Psoas muscle (tissue), 8 donors: Measurements from ENCODE around the gene PC. TPM values are rescaled to one million over a fixed set of nuclear protein-coding genes. Genes with fewer than 3 reads are reported as not detected.
A peak's percentile ranks its signal among the peaks of the same experiment; 100 is the strongest.

Experiments used
- ATAC-seq, 4 donors: fragments of 200-7000 bp; cut with Tn5 transposase; one replicate each; pipeline ENCODE4 v1.9.1; 2020; ENCODE audit warnings: moderate library complexity in 3 of 4, mild to moderate bottlenecking in 2 of 4
- DNase-seq, 2 donors: peaks; one replicate each; pipeline ENCODE4 v3.0.0-alpha.2; 2020
- H3K27ac ChIP-seq: fragments of 200-600 bp; one replicate; pipeline ENCODE4 v1.8.0; 2022
- H3K27me3 ChIP-seq, 3 donors: fragments of 200-600 bp in 1 of 3; one replicate each; pipeline versions ENCODE4 v1.6.1 to v1.8.0; 2013 to 2022; ENCODE audit warnings: low read length in 2 of 3, mild to moderate bottlenecking in 2 of 3, moderate library complexity in 1 of 3; ENCODE audit not compliant: insufficient read depth in 3 of 3
- H3K36me3 ChIP-seq, 2 donors: fragments of 200-600 bp in 1 of 2; one replicate each; pipeline versions ENCODE4 v1.6.1 to v1.8.0; 2013 to 2022; ENCODE audit warnings: low read depth in 1 of 2, mild to moderate bottlenecking in 1 of 2, moderate library complexity in 1 of 2; ENCODE audit not compliant: insufficient read depth in 1 of 2
- H3K4me1 ChIP-seq: fragments of 200-600 bp; one replicate; pipeline ENCODE4 v1.8.0; 2022
- H3K4me3 ChIP-seq: fragments of 200-600 bp; one replicate; pipeline ENCODE4 v1.8.0; 2022; ENCODE audit warnings: mild to moderate bottlenecking
- H3K9me3 ChIP-seq: fragments of 200-600 bp; one replicate; pipeline ENCODE4 v1.8.0; 2022
- WGBS, 3 donors: extraction: QIAGEN DNeasy Blood & Tissue Kit; methylation state at CpG; one replicate each; pipeline versions ENCODE4 v1.1.6 to v1.1.7; 2013; 5-methylcytosine and 5-hydroxymethylcytosine counted together
- intact Hi-C, 2 donors: fragments of 100-400 bp; cut with DNase I; formaldehyde crosslinking; loops; one replicate each; pipeline versions ENCODE4 v1.11.0 to v1.14.2; 2022
- polyA plus RNA-seq, 3 donors: library from polyadenylated mRNA; stranded (reverse); fragments of 200-250 nt; gene quantifications; one replicate each; pipeline ENCODE4 v1.2.3, GENCODE V29; 2013
- total RNA-seq, 4 donors: library from RNA; stranded (reverse); fragmentation: NEBNext Ultra II Directional in 2 of 4; extraction: Animal tissue kit (Norgen Biotek cat#: 25700) in 2 of 4; gene quantifications; one replicate each; pipeline versions ENCODE4 v1.2.1 to v1.2.4, GENCODE V29; 2021 to 2023
- TF ChIP-seq, protein P1 (sequence below): fragments of 200-600 bp; IDR thresholded peaks from one replicate; pipeline ENCODE4 v1.8.0; 2022; ENCODE audit warnings: antibody characterized with exemption
- donor health status: healthy with polysubstance abuse.
- donor health status: DM: no; HTN: no; CAD: no; lungs with moderate emphysema.
- donor health status: Bipolar disorder and iron deficiency.
- donor health status: healthy.
- donor health status: DM: yes; HTN: yes; CAD: no.
- donor health status: DM: no; HTN: no; CAD: no.
- donor health status: DM: no; HTN: no; CAD: no.
- donor health status: DM: yes; HTN: yes; CAD: no.

PC gene
- total and polyA plus RNA-seq, 7 donors = 11.1 to 48.8 (median 18.3) TPM

DNA sequence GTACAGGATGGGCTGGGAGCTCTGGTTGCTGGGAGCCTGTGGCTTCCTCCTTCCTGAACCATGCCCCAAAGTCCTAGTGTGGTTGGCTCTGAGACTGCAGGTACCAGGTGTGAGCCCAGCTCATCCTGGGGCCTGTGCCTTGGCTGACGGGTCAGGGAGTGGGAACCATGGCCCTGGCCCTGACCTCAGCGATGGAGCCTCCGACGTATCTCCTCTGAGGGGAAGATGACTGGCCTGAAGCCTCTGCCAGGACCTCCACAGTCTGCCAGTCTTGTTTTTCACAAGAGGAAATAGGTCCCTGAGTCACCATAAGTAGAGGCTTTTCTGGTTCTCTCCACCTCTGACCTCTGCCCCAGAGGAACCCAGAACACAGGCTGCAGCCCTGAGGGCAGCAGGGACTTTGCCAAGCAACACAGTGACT, 111.5 kb downstream of the PC start:
- Histone ChIP-seq H3K36me3 (peaks cover 4 to 56% of the 10 kb centered on the region in 2 donors), H3K4me3 (no peak overlapping the region), H3K27me3 (no peaks in the 10 kb centered on the region), H3K9me3 (no peaks in the 10 kb centered on the region), H3K27ac (no peak overlapping the region), H3K4me1 (peaks cover 18% of the 10 kb centered on the region)
- ATAC-seq (no peak), DNase-seq (peak in 1 of 2 donors; percentile 43)
- TF ChIP-seq, protein P1, sequence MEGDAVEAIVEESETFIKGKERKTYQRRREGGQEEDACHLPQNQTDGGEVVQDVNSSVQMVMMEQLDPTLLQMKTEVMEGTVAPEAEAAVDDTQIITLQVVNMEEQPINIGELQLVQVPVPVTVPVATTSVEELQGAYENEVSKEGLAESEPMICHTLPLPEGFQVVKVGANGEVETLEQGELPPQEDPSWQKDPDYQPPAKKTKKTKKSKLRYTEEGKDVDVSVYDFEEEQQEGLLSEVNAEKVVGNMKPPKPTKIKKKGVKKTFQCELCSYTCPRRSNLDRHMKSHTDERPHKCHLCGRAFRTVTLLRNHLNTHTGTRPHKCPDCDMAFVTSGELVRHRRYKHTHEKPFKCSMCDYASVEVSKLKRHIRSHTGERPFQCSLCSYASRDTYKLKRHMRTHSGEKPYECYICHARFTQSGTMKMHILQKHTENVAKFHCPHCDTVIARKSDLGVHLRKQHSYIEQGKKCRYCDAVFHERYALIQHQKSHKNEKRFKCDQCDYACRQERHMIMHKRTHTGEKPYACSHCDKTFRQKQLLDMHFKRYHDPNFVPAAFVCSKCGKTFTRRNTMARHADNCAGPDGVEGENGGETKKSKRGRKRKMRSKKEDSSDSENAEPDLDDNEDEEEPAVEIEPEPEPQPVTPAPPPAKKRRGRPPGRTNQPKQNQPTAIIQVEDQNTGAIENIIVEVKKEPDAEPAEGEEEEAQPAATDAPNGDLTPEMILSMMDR = no peak
- intact Hi-C loops = no loop called here
- 81 to 86% (median 81%) methylated on average over 4 of the region's 4 CpGs for WGBS, 3 donors

DNA sequence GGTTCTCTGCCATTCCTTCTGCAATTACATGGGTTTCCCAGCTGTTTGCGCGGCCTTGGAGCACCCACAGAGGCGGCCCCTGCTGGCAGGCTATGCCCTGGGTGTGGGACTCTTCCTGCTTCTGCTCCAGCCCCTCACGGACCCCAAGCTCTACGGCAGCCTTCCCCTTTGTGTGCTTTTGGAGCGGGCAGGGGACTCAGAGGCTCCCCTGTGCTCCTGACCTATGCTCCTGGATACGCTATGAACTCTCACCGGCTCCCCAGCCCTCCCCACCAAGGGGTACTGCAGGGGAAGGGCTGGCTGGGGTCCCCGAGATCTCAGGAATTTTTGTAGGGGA, 112.3 kb downstream of the PC start:
- Histone ChIP-seq H3K4me3 (no peak overlapping the region), H3K27me3 (no peaks in the 10 kb centered on the region), H3K9me3 (no peaks in the 10 kb centered on the region), H3K4me1 (peaks cover 22% of the 10 kb centered on the region), H3K27ac (no peak overlapping the region), H3K36me3 (peaks cover 4 to 56% of the 10 kb centered on the region in 2 donors)
- WGBS, 3 donors = 82 to 84% (median 84%) methylated on average over 9 of the region's 9 CpGs
- ATAC-seq = no peak
- intact Hi-C loops = no loop called here
- peak in 1 of 2 donors; percentile 30 for DNase-seq
- TF ChIP-seq, protein P1 = no peak

DNA sequence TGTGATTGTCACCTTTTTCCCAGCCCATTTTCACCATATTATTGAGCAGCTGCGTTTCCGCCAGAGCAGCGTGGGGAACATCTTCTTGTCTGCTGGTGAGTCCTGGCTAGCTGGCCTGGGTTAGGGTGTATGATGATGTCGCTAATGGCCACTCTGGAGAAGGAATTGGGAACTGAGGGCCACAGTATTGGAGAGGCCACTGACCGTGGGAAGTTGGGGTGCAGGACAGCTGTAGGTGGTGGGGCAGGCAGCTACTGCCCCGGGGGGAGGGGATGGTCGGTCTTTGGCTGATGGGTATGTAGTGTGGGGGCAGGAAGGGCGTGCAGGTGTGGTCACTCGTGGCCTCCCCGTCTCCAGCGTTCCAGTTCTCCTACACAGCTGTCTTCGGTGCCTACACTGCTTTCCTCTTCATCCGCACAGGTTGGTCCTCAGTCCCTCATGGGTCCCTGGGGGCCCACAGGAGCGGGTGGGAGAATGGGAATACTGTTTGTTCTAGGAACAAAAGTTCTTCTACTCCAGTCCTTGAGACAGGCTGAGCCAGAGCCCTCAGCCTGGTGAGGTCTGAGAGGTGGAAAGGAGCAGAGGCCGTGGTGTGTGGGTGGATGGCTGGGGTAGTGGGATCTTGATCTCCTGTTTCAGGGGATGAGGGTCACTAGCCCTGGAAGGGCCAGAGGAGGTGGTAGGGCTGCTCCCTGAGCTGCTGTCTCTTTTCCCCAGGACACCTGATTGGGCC, 112.9 kb downstream of the PC start:
- intact Hi-C loops = no loop called here
- H3K27ac ChIP-seq = no peak overlapping the region
- no peak overlapping the region for H3K4me3 ChIP-seq
- TF ChIP-seq, protein P1 = no peak
- no peak for ATAC-seq
- H3K4me1 ChIP-seq = peaks cover 22% of the 10 kb centered on the region
- no peaks in the 10 kb centered on the region for H3K27me3 ChIP-seq
- H3K36me3 ChIP-seq = peaks cover 4 to 56% of the 10 kb centered on the region in 2 donors
- no peaks in the 10 kb centered on the region for H3K9me3 ChIP-seq
- 79 to 89% (median 86%) methylated on average over 14 to 15 of the region's 15 CpGs for WGBS, 3 donors
- DNase-seq = peak in 1 of 2 donors; percentile 32

DNA sequence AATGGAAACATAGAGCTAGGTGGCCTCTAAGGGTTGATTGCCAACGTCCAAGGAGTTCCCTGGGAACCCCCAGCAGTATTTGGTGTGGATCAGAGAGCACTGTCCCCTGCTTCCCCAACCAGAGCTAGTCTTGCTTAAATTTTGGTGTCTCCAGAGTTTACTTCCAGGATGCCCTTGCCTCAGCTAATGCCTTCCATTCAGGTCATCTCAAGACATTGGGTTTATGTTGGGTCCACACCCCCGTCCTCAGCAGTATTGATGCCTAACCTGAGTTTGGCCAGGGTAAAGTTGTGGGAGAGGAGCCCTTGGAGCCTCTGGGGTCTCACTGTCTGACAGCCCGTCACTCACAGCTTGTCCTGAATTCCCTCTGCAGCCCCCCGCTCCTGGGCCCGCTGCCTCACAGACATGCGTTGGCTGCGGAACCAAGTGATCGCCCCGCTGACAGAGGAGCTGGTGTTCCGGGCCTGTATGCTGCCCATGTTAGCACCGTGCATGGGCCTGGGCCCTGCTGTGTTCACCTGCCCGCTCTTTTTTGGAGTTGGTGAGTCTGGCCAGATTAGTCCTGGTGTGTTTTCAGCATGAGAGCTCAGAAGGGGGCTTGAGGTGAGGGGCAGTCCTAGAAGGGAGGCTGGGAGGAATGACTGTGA, 113.6 kb downstream of the PC start:
- Histone ChIP-seq H3K36me3 (peaks cover 4 to 51% of the 10 kb centered on the region in 2 donors), H3K4me1 (peaks cover 22% of the 10 kb centered on the region), H3K27me3 (no peaks in the 10 kb centered on the region), H3K9me3 (no peaks in the 10 kb centered on the region), H3K4me3 (peak overlapping the region; percentile 99), H3K27ac (no peak overlapping the region)
- TF ChIP-seq, protein P1 = no peak
- ATAC-seq (no peak), DNase-seq (peak in 1 of 2 donors; percentile 36)
- intact Hi-C loops = no loop called here
- WGBS, 3 donors = 84 to 93% (median 86%) methylated on average over 12 of the region's 12 CpGs
